NT2/D1 (cell line): ENCODE measurements around the gene TMUB1.

Source experiments
- SUZ12 ChIP-seq: IDR thresholded peaks from 2 replicates; pipeline ENCODE4 v1.6.1; 2011; ENCODE audit not compliant: insufficient read length, insufficient read depth; ENCODE audit errors: extremely low read depth
- YY1 ChIP-seq: IDR thresholded peaks from 2 replicates; pipeline ENCODE4 v1.6.1; 2011; ENCODE audit not compliant: insufficient read length, insufficient read depth
- ZNF274 ChIP-seq: IDR thresholded peaks from 2 replicates; pipeline ENCODE4 v1.6.1; 2011; ENCODE audit warnings: mild to moderate bottlenecking, low read depth, low read length

DNA sequence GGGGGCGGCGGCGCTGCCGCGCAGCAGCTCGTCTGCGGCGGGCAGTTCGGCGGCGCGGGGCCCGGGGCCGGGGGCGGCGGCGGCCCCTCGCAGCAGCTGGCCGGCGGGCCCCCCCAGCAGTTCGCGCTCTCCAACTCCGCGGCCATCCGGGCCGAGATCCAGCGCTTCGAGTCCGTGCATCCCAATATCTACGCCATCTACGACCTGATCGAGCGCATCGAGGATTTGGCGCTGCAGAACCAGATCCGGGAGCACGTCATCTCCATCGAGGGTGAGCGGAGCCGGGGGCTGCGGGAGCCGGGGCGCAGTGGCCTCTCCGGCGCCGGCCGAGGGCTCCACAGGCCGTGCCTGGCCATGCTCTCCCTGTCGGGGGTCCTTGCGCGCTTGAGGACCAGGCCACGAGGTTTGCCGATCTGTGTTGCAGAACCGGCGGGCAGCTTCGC lies 3.5 kb upstream of the TMUB1 start:
- TF ChIP-seq YY1 = no peak
- no peak for TF ChIP-seq ZNF274
- no peak for TF ChIP-seq SUZ12
